ENCODE measurements around the gene SARS2. TPM values are rescaled to one million over a fixed set of nuclear protein-coding genes. Genes with fewer than 3 reads are reported as not detected.
A peak's percentile ranks its signal among the peaks of the same experiment; 100 is the strongest.

The SARS2 gene
- total RNA-seq, 2 donors from 2014 or later = 27.5 to 49.3 TPM

GRCh38 chr19:38932425-38933179 lies 2.0 kb upstream of the SARS2 start:
- H3K27me3 Mint-ChIP-seq = no peaks in the 10 kb centered on the region
- no peaks in the 10 kb centered on the region for H3K9me3 Mint-ChIP-seq
- no peak overlapping the region for H3K27ac Mint-ChIP-seq
- H3K4me3 Mint-ChIP-seq = peak overlapping the region; percentile 100
- no peak for ATAC-seq (replicated peaks)
- H3K36me3 Mint-ChIP-seq (ENCODE audit: low read depth) = peaks cover 52% of the 10 kb centered on the region
- H3K4me1 Mint-ChIP-seq = peaks cover 11% of the 10 kb centered on the region

GRCh38 chr19:38931521-38931793 lies 894 bp upstream of the SARS2 start:
- peaks cover 11% of the 10 kb centered on the region for H3K4me1 Mint-ChIP-seq
- H3K9me3 Mint-ChIP-seq = no peaks in the 10 kb centered on the region
- H3K36me3 Mint-ChIP-seq (ENCODE audit: low read depth) = peaks cover 52% of the 10 kb centered on the region
- no peaks in the 10 kb centered on the region for H3K27me3 Mint-ChIP-seq
- H3K4me3 Mint-ChIP-seq = peak overlapping the region; percentile 100
- peak overlapping the region; percentile 99 for H3K27ac Mint-ChIP-seq
- no peak for ATAC-seq (replicated peaks)

GRCh38 chr19:38930776-38931520 lies 385 bp upstream of the SARS2 start, which contains the start of gene MRPS12:
Gene MRPS12, plus strand, starts transcription at chr19:38930944. Its CDS starts 351 bp downstream, at chr19:38931295.
- peak; percentile 98 for ATAC-seq (replicated peaks)
- peaks cover 11% of the 10 kb centered on the region for H3K4me1 Mint-ChIP-seq
- H3K27me3 Mint-ChIP-seq = no peaks in the 10 kb centered on the region
- H3K4me3 Mint-ChIP-seq = peak within 1 kb of the TSS; percentile 100
- H3K27ac Mint-ChIP-seq = peak within 1 kb of the TSS; percentile 99
- no peaks in the 10 kb centered on the region for H3K9me3 Mint-ChIP-seq
- H3K36me3 Mint-ChIP-seq (ENCODE audit: low read depth) = peaks cover 52% of the 10 kb centered on the region

GRCh38 chr19:38928391-38929001 lies 2.1 kb downstream of the SARS2 start:
- Mint-ChIP-seq H3K27ac (peak overlapping the region; percentile 99), H3K4me1 (peaks cover 11% of the 10 kb centered on the region), H3K36me3 (ENCODE audit: low read depth) (peaks cover 56% of the 10 kb centered on the region), H3K27me3 (no peaks in the 10 kb centered on the region), H3K9me3 (no peaks in the 10 kb centered on the region), H3K4me3 (peak overlapping the region; percentile 100)
- ATAC-seq (replicated peaks) = no peak

- H3K27ac Mint-ChIP-seq = no peak overlapping the region
- no peak overlapping the region for H3K4me3 Mint-ChIP-seq
- peaks cover 34% of the 10 kb centered on the region for H3K36me3 Mint-ChIP-seq (ENCODE audit: low read depth)
- H3K27me3 Mint-ChIP-seq = no peaks in the 10 kb centered on the region
- peaks cover 5% of the 10 kb centered on the region for H3K4me1 Mint-ChIP-seq
- H3K9me3 Mint-ChIP-seq = no peaks in the 10 kb centered on the region
- ATAC-seq (replicated peaks) = no peak
Measured at GRCh38 chr19:38924388-38924787, 6.2 kb downstream of the SARS2 start.

GRCh38 chr19:38922482-38922881 lies 8.1 kb downstream of the SARS2 start:
- no peak overlapping the region for H3K27ac Mint-ChIP-seq
- no peaks in the 10 kb centered on the region for H3K4me1 Mint-ChIP-seq
- no peak overlapping the region for H3K4me3 Mint-ChIP-seq
- peaks cover 29% of the 10 kb centered on the region for H3K36me3 Mint-ChIP-seq (ENCODE audit: low read depth)
- ATAC-seq (replicated peaks) = no peak
- H3K27me3 Mint-ChIP-seq = no peaks in the 10 kb centered on the region
- H3K9me3 Mint-ChIP-seq = no peaks in the 10 kb centered on the region

- H3K4me3 Mint-ChIP-seq = no peak overlapping the region
- no peak overlapping the region for H3K27ac Mint-ChIP-seq
- no peak for ATAC-seq (replicated peaks)
- H3K4me1 Mint-ChIP-seq = no peaks in the 10 kb centered on the region
- no peaks in the 10 kb centered on the region for H3K9me3 Mint-ChIP-seq
- H3K36me3 Mint-ChIP-seq (ENCODE audit: low read depth) = peaks cover 29% of the 10 kb centered on the region
- H3K27me3 Mint-ChIP-seq = no peaks in the 10 kb centered on the region
Measured at GRCh38 chr19:38921420-38922274, 8.9 kb downstream of the SARS2 start.

- H3K27me3 Mint-ChIP-seq = no peaks in the 10 kb centered on the region
- no peaks in the 10 kb centered on the region for H3K9me3 Mint-ChIP-seq
- peaks cover 28% of the 10 kb centered on the region for H3K36me3 Mint-ChIP-seq (ENCODE audit: low read depth)
- no peak overlapping the region for H3K4me3 Mint-ChIP-seq
- ATAC-seq (replicated peaks) = no peak
- H3K27ac Mint-ChIP-seq = no peak overlapping the region
- H3K4me1 Mint-ChIP-seq = no peaks in the 10 kb centered on the region
Measured at GRCh38 chr19:38920602-38921419, 9.8 kb downstream of the SARS2 start.

- Mint-ChIP-seq H3K4me1 (no peaks in the 10 kb centered on the region), H3K9me3 (no peaks in the 10 kb centered on the region), H3K27ac (no peak overlapping the region), H3K36me3 (ENCODE audit: low read depth) (peaks cover 20% of the 10 kb centered on the region), H3K27me3 (no peaks in the 10 kb centered on the region), H3K4me3 (no peak overlapping the region)
- ATAC-seq (replicated peaks) = no peak
Measured at GRCh38 chr19:38919837-38920601, 10.5 kb downstream of the SARS2 start.

- no peak for ATAC-seq (replicated peaks)
- no peaks in the 10 kb centered on the region for H3K9me3 Mint-ChIP-seq
- no peaks in the 10 kb centered on the region for H3K4me1 Mint-ChIP-seq
- no peak overlapping the region for H3K27ac Mint-ChIP-seq
- H3K4me3 Mint-ChIP-seq = no peak overlapping the region
- peaks cover 9% of the 10 kb centered on the region for H3K36me3 Mint-ChIP-seq (ENCODE audit: low read depth)
- H3K27me3 Mint-ChIP-seq = no peaks in the 10 kb centered on the region
Measured at GRCh38 chr19:38918526-38918925, 12.0 kb downstream of the SARS2 start.

GRCh38 chr19:38917921-38918491 lies 12.6 kb downstream of the SARS2 start:
- Mint-ChIP-seq H3K4me3 (no peak overlapping the region), H3K36me3 (ENCODE audit: low read depth) (peaks cover 9% of the 10 kb centered on the region), H3K27me3 (no peaks in the 10 kb centered on the region), H3K4me1 (no peaks in the 10 kb centered on the region), H3K27ac (no peak overlapping the region), H3K9me3 (no peaks in the 10 kb centered on the region)
- ATAC-seq (replicated peaks) = no peak

- H3K36me3 Mint-ChIP-seq (ENCODE audit: low read depth) = peaks cover 9% of the 10 kb centered on the region
Measured at GRCh38 chr19:38917516-38917915, 13.0 kb downstream of the SARS2 start.

More at GRCh38 chr19:38917516-38917915, 13.0 kb downstream of the SARS2 start:
- H3K9me3 Mint-ChIP-seq = no peaks in the 10 kb centered on the region
- H3K4me1 Mint-ChIP-seq = no peaks in the 10 kb centered on the region
- no peak overlapping the region for H3K27ac Mint-ChIP-seq
- H3K4me3 Mint-ChIP-seq = no peak overlapping the region
- no peak for ATAC-seq (replicated peaks)
- no peaks in the 10 kb centered on the region for H3K27me3 Mint-ChIP-seq

All from activated T-helper 17 cell treated with anti-CD3 and anti-CD28 coated beads, Interleukin-2, amount 50 U/mL, for 72 hours (primary cell).